GM21447 (cell line): ENCODE results near the gene ZNF561.
"Not testable (repeated sequence)": the region's sequence is repeated elsewhere in the genome, so short reads cannot be mapped to it uniquely, and the experiment has no call there.

Source experiments
- ATAC-seq: cut with Tn5 transposase; IDR thresholded peaks from one replicate; pipeline ENCODE4 v1.9.1; 2021; ENCODE audit not compliant: unreplicated experiment

Gene ZNF561

GRCh38 chr19:9582081-9582725, 38.8 kb downstream of the ZNF561 start:
- not testable (repeated sequence) for ATAC-seq

GRCh38 chr19:9580728-9581127, 40.3 kb downstream of the ZNF561 start:
- ATAC-seq = no peak

- ATAC-seq = no peak
These were observed 50.8 kb downstream of the ZNF561 start for GRCh38 chr19:9570255-9570654.

- ATAC-seq = no peak
These were observed 54.3 kb downstream of the ZNF561 start for GRCh38 chr19:9566729-9567128.

GRCh38 chr19:9565900-9566705, 54.9 kb downstream of the ZNF561 start:
- no peak for ATAC-seq
